NCI-H510A (cell line): ENCODE measurements around the gene ZNF234.
"Not testable (repeated sequence)": the region's sequence is repeated elsewhere in the genome, so short reads cannot be mapped to it uniquely, and the experiment has no call there.

Experiments used
- DNase-seq: peaks from one replicate; lab custom pipeline; 2025; lab: John Stamatoyannopoulos, UW

Gene ZNF234

GRCh38 chr19:44182145-44182544, 40.8 kb downstream of the ZNF234 start:
- DNase-seq, result no peak

GRCh38 chr19:44190020-44190419, 48.7 kb downstream of the ZNF234 start:
- DNase-seq, result no peak

- DNase-seq, result no peak
Observed at GRCh38 chr19:44192127-44192526, 50.8 kb downstream of the ZNF234 start.

GRCh38 chr19:44196772-44197171, 55.4 kb downstream of the ZNF234 start:
- no peak for DNase-seq

- DNase-seq, result no peak
Observed at GRCh38 chr19:44202470-44202869, 61.1 kb downstream of the ZNF234 start.

- DNase-seq, result no peak
Observed at GRCh38 chr19:44202974-44203373, 61.6 kb downstream of the ZNF234 start.

- DNase-seq, result not testable (repeated sequence)
Observed at GRCh38 chr19:44203877-44204276, 62.5 kb downstream of the ZNF234 start.

GRCh38 chr19:44204772-44205171, 63.4 kb downstream of the ZNF234 start:
- DNase-seq, result no peak

GRCh38 chr19:44207126-44207803, 65.9 kb downstream of the ZNF234 start:
- DNase-seq, result peak; percentile 83
